ENCODE results near the gene IL31.
A peak's percentile ranks its signal among the peaks of the same experiment; 100 is the strongest.
"Not testable (repeated sequence)": the region's sequence is repeated elsewhere in the genome, so short reads cannot be mapped to it uniquely, and the experiment has no call there.

Gene IL31

DNA sequence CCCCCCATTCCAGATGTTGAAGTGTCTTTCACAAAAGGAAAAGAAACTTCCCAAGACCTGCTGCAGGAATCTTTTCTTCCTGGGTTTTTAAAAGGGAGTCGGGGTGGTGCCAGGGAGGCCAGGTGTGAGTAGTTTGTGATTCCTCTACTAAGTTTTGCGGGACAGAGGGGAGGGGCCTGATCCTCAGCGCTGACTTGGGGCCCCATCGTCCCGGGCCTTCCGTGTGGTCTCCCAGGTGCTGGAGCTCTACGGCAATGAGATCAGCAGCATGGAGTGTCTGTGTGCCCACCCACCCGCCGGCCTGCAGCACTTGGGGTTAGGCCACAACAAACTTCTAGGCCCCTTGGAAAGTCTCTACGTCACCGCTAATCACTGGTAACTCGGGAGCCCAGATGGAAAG lies 13.4 kb upstream of the IL31 start:
- Histone ChIP-seq H3K9me3 (ENCODE audit: severe bottlenecking) (no peaks in the 10 kb centered on the region), H3K4me3 (ENCODE audit: low read depth, low read length) (no peak overlapping the region), H3K36me3 (no peaks in the 10 kb centered on the region), H3K27me3 (ENCODE audit: insufficient read depth, low read depth, severe bottlenecking) (no peaks in the 10 kb centered on the region), H3K27ac (no peak overlapping the region)
- no peak for TF ChIP-seq CTCF (IDR thresholded peaks at IDR 0.05; ENCODE audit: low read depth, low read length)
- DNase-seq = no peak

- Histone ChIP-seq H3K4me3 (ENCODE audit: low read depth, low read length) (no peak overlapping the region), H3K36me3 (no peaks in the 10 kb centered on the region), H3K27me3 (ENCODE audit: insufficient read depth, low read depth, severe bottlenecking) (no peaks in the 10 kb centered on the region), H3K9me3 (ENCODE audit: severe bottlenecking) (no peaks in the 10 kb centered on the region), H3K27ac (no peak overlapping the region)
- no peak for DNase-seq
- TF ChIP-seq CTCF (IDR thresholded peaks at IDR 0.05; ENCODE audit: low read depth, low read length) = no peak
These were observed 11.6 kb upstream of the IL31 start for GRCh38 chr12:122185494-122186082.

- Histone ChIP-seq H3K27me3 (ENCODE audit: insufficient read depth, low read depth, severe bottlenecking) (no peaks in the 10 kb centered on the region), H3K4me3 (ENCODE audit: low read depth, low read length) (no peak overlapping the region), H3K9me3 (ENCODE audit: severe bottlenecking) (no peaks in the 10 kb centered on the region), H3K27ac (no peak overlapping the region), H3K36me3 (no peaks in the 10 kb centered on the region)
- no peak for TF ChIP-seq CTCF (IDR thresholded peaks at IDR 0.05; ENCODE audit: low read depth, low read length)
- no peak for DNase-seq
These were observed 11.1 kb upstream of the IL31 start for GRCh38 chr12:122185079-122185478.

- Histone ChIP-seq H3K9me3 (ENCODE audit: severe bottlenecking) (no peaks in the 10 kb centered on the region), H3K36me3 (no peaks in the 10 kb centered on the region), H3K27me3 (ENCODE audit: insufficient read depth, low read depth, severe bottlenecking) (no peaks in the 10 kb centered on the region), H3K27ac (no peak overlapping the region), H3K4me3 (ENCODE audit: low read depth, low read length) (no peak overlapping the region)
- TF ChIP-seq CTCF (IDR thresholded peaks at IDR 0.05; ENCODE audit: low read depth, low read length) = no peak
- no peak for DNase-seq
These were observed 10.5 kb upstream of the IL31 start for GRCh38 chr12:122184517-122184916.

GRCh38 chr12:122183588-122183940 lies 9.5 kb upstream of the IL31 start:
- no peak for DNase-seq
- Histone ChIP-seq H3K9me3 (ENCODE audit: severe bottlenecking) (no peaks in the 10 kb centered on the region), H3K36me3 (no peaks in the 10 kb centered on the region), H3K27ac (no peak overlapping the region), H3K4me3 (ENCODE audit: low read depth, low read length) (no peak overlapping the region), H3K27me3 (ENCODE audit: insufficient read depth, low read depth, severe bottlenecking) (no peaks in the 10 kb centered on the region)
- TF ChIP-seq CTCF (IDR thresholded peaks at IDR 0.05; ENCODE audit: low read depth, low read length) = no peak

GRCh38 chr12:122182887-122183587 lies 9.0 kb upstream of the IL31 start, which contains the start of gene LRRC43:
Gene LRRC43, plus strand, starts transcription at chr12:122183123. Its CDS starts 22 bp downstream, at chr12:122183145.
- H3K27me3 ChIP-seq (ENCODE audit: insufficient read depth, low read depth, severe bottlenecking) = no peaks in the 10 kb centered on the region
- no peaks in the 10 kb centered on the region for H3K36me3 ChIP-seq
- H3K27ac ChIP-seq = no peak within 1 kb of the TSS
- H3K4me3 ChIP-seq (ENCODE audit: low read depth, low read length) = peak within 1 kb of the TSS; percentile 43
- TF ChIP-seq CTCF (IDR thresholded peaks at IDR 0.05; ENCODE audit: low read depth, low read length) = no peak
- H3K9me3 ChIP-seq (ENCODE audit: severe bottlenecking) = no peaks in the 10 kb centered on the region
- DNase-seq = peak; percentile 48

DNA sequence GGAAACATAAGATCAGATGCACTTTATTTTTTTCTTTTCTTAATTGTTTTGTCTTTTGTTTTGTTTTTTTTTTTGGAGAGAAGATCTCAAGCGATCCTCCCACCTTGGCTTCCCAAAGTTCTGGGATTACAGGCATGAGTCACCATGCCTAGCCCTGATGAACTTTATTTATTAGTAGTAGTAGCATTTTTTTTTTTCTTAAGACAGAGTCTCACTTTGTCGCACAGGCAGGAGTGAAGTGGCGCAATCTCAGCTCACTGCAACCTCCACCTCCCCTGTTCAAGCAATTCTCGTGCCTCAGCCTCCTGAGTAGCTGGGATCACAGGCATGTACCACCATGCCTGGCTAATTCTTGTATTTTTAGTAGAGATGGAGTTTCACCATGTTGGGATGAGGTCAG lies 2.5 kb upstream of the IL31 start:
- not testable (repeated sequence) for DNase-seq; H3K27ac ChIP-seq; H3K9me3 ChIP-seq (ENCODE audit: severe bottlenecking); H3K36me3 ChIP-seq; H3K27me3 ChIP-seq (ENCODE audit: insufficient read depth, low read depth, severe bottlenecking); H3K4me3 ChIP-seq (ENCODE audit: low read depth, low read length)

Measured in WERI-Rb-1 (cell line).